SK-N-SH treated with all-trans-retinoic acid at 6 μM for 48 hours (cell line): ENCODE measurements around the gene ARAP1.

Experiments used
- BACH2 ChIP-seq: fragments of 250-450 bp; sonication (Bioruptor Pico); IDR thresholded peaks from 2 replicates; pipeline ENCODE4 v1.9.0; 2021; ENCODE audit warnings: mild to moderate bottlenecking, borderline replicate concordance
- ISL1 ChIP-seq: fragments of 250-450 bp; sonication (Bioruptor Pico); IDR thresholded peaks from 2 replicates; pipeline ENCODE4 v2.1.2; 2022; ENCODE audit warnings: mild to moderate bottlenecking, moderate library complexity
- OSR1 ChIP-seq: fragments of 250-450 bp; sonication (Bioruptor Pico); IDR thresholded peaks from 2 replicates; pipeline ENCODE4 v1.8.0; 2022; ENCODE audit warnings: moderate library complexity, mild to moderate bottlenecking, inconsistent platforms
- PPARA ChIP-seq: fragments of 250-450 bp; sonication (Bioruptor Pico); IDR thresholded peaks from 2 replicates; pipeline ENCODE4 v1.5.0; 2020; ENCODE audit warnings: mild to moderate bottlenecking, borderline replicate concordance
- RARB ChIP-seq: fragments of 250-450 bp; sonication (Bioruptor Pico); IDR thresholded peaks from 2 replicates; pipeline ENCODE4 v1.8.0; 2021; ENCODE audit warnings: mild to moderate bottlenecking, moderate library complexity
- TCF4 ChIP-seq: fragments of 250-450 bp; sonication (Bioruptor Pico); IDR thresholded peaks from 2 replicates; pipeline ENCODE4 v1.8.0; 2021; ENCODE audit warnings: mild to moderate bottlenecking, moderate library complexity, borderline replicate concordance
- TOX ChIP-seq: fragments of 250-450 bp; sonication (Bioruptor Pico); IDR thresholded peaks from 2 replicates; pipeline ENCODE4 v1.8.0; 2021; ENCODE audit warnings: mild to moderate bottlenecking, moderate library complexity, borderline replicate concordance
- ZFP3 ChIP-seq: fragments of 250-450 bp; sonication (Bioruptor Pico); IDR thresholded peaks from 2 replicates; pipeline ENCODE4 v1.5.0; 2020; ENCODE audit warnings: mild to moderate bottlenecking, moderate library complexity
- ZFP30 ChIP-seq: fragments of 450-650 bp; formaldehyde crosslinking; IDR thresholded peaks from 2 replicates; pipeline ENCODE4 v1.5.0; 2022; ENCODE audit warnings: mild to moderate bottlenecking, moderate library complexity
- TF ChIP-seq, protein P1 (sequence below): fragments of 250-450 bp; sonication (Bioruptor Pico); IDR thresholded peaks from 2 replicates; pipeline ENCODE4 v1.8.0; 2020; ENCODE audit warnings: mild to moderate bottlenecking, moderate library complexity, borderline replicate concordance

DNA sequence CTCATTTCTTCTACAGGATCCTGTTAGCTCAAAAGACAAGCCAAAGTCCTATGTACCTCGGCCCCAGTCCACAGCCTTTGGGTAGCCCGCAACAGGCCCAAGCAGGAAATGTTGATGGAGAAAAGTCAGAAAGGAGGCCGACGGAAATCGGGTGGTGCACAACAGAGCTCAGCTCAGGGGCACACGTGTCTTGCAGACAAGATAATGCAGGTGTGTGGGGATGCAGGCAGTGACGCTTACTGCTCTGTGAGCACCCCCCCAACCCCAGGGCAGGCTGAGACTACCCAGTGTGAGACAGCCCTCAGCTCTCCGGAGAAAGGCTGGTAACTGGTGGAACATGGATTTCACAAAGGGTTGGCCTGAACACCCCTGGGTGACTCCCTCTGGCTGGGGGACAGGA is 73.7 kb downstream of the ARAP1 start:
- TF ChIP-seq ISL1 (no peak), ZFP3 (CRISPR knock-in tag) (no peak), ZFP30 (CRISPR knock-in tag) (no peak), TOX (CRISPR knock-in tag) (no peak), OSR1 (CRISPR knock-in tag) (no peak), RARB (CRISPR knock-in tag) (no peak), BACH2 (CRISPR knock-in tag) (no peak), TCF4 (CRISPR knock-in tag) (no peak), PPARA (CRISPR knock-in tag) (no peak)
- TF ChIP-seq, protein P1, sequence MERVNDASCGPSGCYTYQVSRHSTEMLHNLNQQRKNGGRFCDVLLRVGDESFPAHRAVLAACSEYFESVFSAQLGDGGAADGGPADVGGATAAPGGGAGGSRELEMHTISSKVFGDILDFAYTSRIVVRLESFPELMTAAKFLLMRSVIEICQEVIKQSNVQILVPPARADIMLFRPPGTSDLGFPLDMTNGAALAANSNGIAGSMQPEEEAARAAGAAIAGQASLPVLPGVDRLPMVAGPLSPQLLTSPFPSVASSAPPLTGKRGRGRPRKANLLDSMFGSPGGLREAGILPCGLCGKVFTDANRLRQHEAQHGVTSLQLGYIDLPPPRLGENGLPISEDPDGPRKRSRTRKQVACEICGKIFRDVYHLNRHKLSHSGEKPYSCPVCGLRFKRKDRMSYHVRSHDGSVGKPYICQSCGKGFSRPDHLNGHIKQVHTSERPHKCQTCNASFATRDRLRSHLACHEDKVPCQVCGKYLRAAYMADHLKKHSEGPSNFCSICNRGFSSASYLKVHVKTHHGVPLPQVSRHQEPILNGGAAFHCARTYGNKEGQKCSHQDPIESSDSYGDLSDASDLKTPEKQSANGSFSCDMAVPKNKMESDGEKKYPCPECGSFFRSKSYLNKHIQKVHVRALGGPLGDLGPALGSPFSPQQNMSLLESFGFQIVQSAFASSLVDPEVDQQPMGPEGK (CRISPR knock-in tag): no peak
